ENCODE data around the gene C19orf12. TPM values are rescaled to one million over a fixed set of nuclear protein-coding genes. Genes with fewer than 3 reads are reported as not detected.

The C19orf12 gene
- total and polyA plus RNA-seq, 2 experiments from 2014 or later, result 11.4 to 17.2 TPM

- no peak for TF ChIP-seq ZNF114 (CRISPR knock-in tag; IDR thresholded peaks at IDR 0.05)
- no peak for TF ChIP-seq REST (IDR thresholded peaks at IDR 0.05; ENCODE audit: unreplicated experiment)
- TF ChIP-seq EZH2phosphoT487 (IDR thresholded peaks at IDR 0.05; ENCODE audit: unreplicated experiment), result no peak
- no peak for TF ChIP-seq POLR2AphosphoS5 (IDR thresholded peaks at IDR 0.05; ENCODE audit: low read depth)
- TF ChIP-seq EZH2 (IDR thresholded peaks at IDR 0.05; ENCODE audit: low read depth, unreplicated experiment), result no peak
- no peak for TF ChIP-seq CTCF (conservative IDR thresholded peaks at IDR 0.05; ENCODE audit: low read depth in 2 of 2)
Observed at GRCh38 chr19:29651622-29652394, 63.3 kb downstream of the C19orf12 start (continued).

- H3K4me2 ChIP-seq, result no peak overlapping the region
- H3F3A ChIP-seq (replicated peaks; ENCODE audit: low read depth), result no peaks in the 10 kb centered on the region
- H3K36me3 ChIP-seq (ENCODE audit: insufficient read depth), result no peaks in the 10 kb centered on the region
- no peaks in the 10 kb centered on the region for H3K27me3 Mint-ChIP-seq (ENCODE audit: insufficient read depth, low read depth, poor library complexity)
- no peaks in the 10 kb centered on the region for H3K9me2 ChIP-seq (ENCODE audit: insufficient read depth)
- H3K4me1 ChIP-seq (ENCODE audit: insufficient read depth), result peaks cover 4% of the 10 kb centered on the region
- H3K27ac ChIP-seq (ENCODE audit: low read depth), result no peak overlapping the region
- peaks cover 10% of the 10 kb centered on the region for H3K9me3 Mint-ChIP-seq
- H3K27ac Mint-ChIP-seq, result no peak overlapping the region
- no peaks in the 10 kb centered on the region for H3K79me2 ChIP-seq (replicated peaks; ENCODE audit: insufficient read depth)
- no peak overlapping the region for H3K4me3 Mint-ChIP-seq
- no peak for DNase-seq (ENCODE audit: low spot score)
- H3K27me3 ChIP-seq (ENCODE audit: insufficient read depth), result no peaks in the 10 kb centered on the region
- no peaks in the 10 kb centered on the region for H3K36me3 Mint-ChIP-seq (ENCODE audit: low read depth)
- peaks cover 6% of the 10 kb centered on the region for H3K4me1 Mint-ChIP-seq
- no peaks in the 10 kb centered on the region for H4K20me1 ChIP-seq (replicated peaks; ENCODE audit: insufficient read depth)
- H2AFZ ChIP-seq, result no peak overlapping the region
- no peak for ATAC-seq
- H3K4me3 ChIP-seq, result no peak overlapping the region
- TF ChIP-seq EZH2phosphoT487 (IDR thresholded peaks at IDR 0.05; ENCODE audit: unreplicated experiment), result no peak
- no peak for TF ChIP-seq ZNF114 (CRISPR knock-in tag; IDR thresholded peaks at IDR 0.05)
- no peak for TF ChIP-seq EZH2 (IDR thresholded peaks at IDR 0.05; ENCODE audit: low read depth, unreplicated experiment)
- no peak for TF ChIP-seq JUNB (IDR thresholded peaks at IDR 0.05; ENCODE audit: unreplicated experiment)
- TF ChIP-seq POLR2AphosphoS5 (IDR thresholded peaks at IDR 0.05; ENCODE audit: low read depth), result no peak
- TF ChIP-seq STAT1 (IDR thresholded peaks at IDR 0.05; ENCODE audit: unreplicated experiment), result no peak
- no peak for TF ChIP-seq NANOG (IDR thresholded peaks at IDR 0.05; ENCODE audit: borderline replicate concordance)
- TF ChIP-seq ETS1 (IDR thresholded peaks at IDR 0.05), result no peak
- TF ChIP-seq ZNF462 (CRISPR knock-in tag; IDR thresholded peaks at IDR 0.05), result no peak
Observed at GRCh38 chr19:29650772-29651387, 64.2 kb downstream of the C19orf12 start.
